Neural progenitor cell (in vitro differentiated cells): ENCODE results near the gene FAM72D.
"Not testable (repeated sequence)": the region's sequence is repeated elsewhere in the genome, so short reads cannot be mapped to it uniquely, and the experiment has no call there.

ENCODE experiments used
- CTCF ChIP-seq: fragments of 200-600 bp; sonication (generic); IDR thresholded peaks from 2 replicates; pipeline ENCODE4 v1.5.1; 2017; ENCODE audit warnings: antibody characterized with exemption, mild to moderate bottlenecking
- EZH2 ChIP-seq: fragments of 200-600 bp; sonication (generic); IDR thresholded peaks from 2 replicates; pipeline ENCODE4 v1.6.1; 2017; ENCODE audit warnings: antibody characterized with exemption, mild to moderate bottlenecking, moderate library complexity

GRCh38 chr1:145078787-145079370, 16.9 kb upstream of the FAM72D start:
- not testable (repeated sequence) for TF ChIP-seq CTCF, EZH2
